HG03039 (cell line): Measurements from ENCODE around the gene RIC1.
"Not testable (repeated sequence)": the region's sequence is repeated elsewhere in the genome, so short reads cannot be mapped to it uniquely, and the experiment has no call there.

Source experiments
- ATAC-seq: cut with Tn5 transposase; IDR thresholded peaks from one replicate; pipeline ENCODE4 v1.9.1; 2021; ENCODE audit warnings: mild to moderate bottlenecking, moderate library complexity; ENCODE audit not compliant: unreplicated experiment

The RIC1 gene

GRCh38 chr9:5720151-5720550 is 91.2 kb downstream of the RIC1 start:
- no peak for ATAC-seq

GRCh38 chr9:5721279-5722087 is 92.6 kb downstream of the RIC1 start:
- ATAC-seq, result no peak

- not testable (repeated sequence) for ATAC-seq
Observed at GRCh38 chr9:5722679-5723078, 93.8 kb downstream of the RIC1 start.

GRCh38 chr9:5735072-5735471 is 106.2 kb downstream of the RIC1 start:
- no peak for ATAC-seq

GRCh38 chr9:5736563-5737346 is 107.8 kb downstream of the RIC1 start:
- no peak for ATAC-seq

GRCh38 chr9:5743109-5743508 is 114.2 kb downstream of the RIC1 start:
- ATAC-seq, result no peak

- ATAC-seq, result no peak
Observed at GRCh38 chr9:5748438-5748837, 119.5 kb downstream of the RIC1 start.

- ATAC-seq, result no peak
Observed at GRCh38 chr9:5749306-5749705, 120.4 kb downstream of the RIC1 start.

- ATAC-seq, result no peak
Observed at GRCh38 chr9:5750569-5750968, 121.7 kb downstream of the RIC1 start.

- no peak for ATAC-seq
Observed at GRCh38 chr9:5756633-5757032, 127.7 kb downstream of the RIC1 start.

GRCh38 chr9:5760338-5760737 is 131.4 kb downstream of the RIC1 start:
- no peak for ATAC-seq

- ATAC-seq, result no peak
Observed at GRCh38 chr9:5762421-5762820, 133.5 kb downstream of the RIC1 start.

- peak; percentile 73 for ATAC-seq
Observed at GRCh38 chr9:5764130-5764868, 135.4 kb downstream of the RIC1 start.

- no peak for ATAC-seq
Observed at GRCh38 chr9:5767968-5768932, 139.3 kb downstream of the RIC1 start.

- ATAC-seq, result no peak
Observed at GRCh38 chr9:5773324-5773999, 144.6 kb downstream of the RIC1 start.

- no peak for ATAC-seq
Observed at GRCh38 chr9:5778805-5779204, 149.9 kb downstream of the RIC1 start.

GRCh38 chr9:5779705-5780218 is 150.9 kb downstream of the RIC1 start:
- not testable (repeated sequence) for ATAC-seq

GRCh38 chr9:5783420-5783819 is 154.5 kb downstream of the RIC1 start:
- ATAC-seq, result not testable (repeated sequence)

- no peak for ATAC-seq
Observed at GRCh38 chr9:5783982-5784381, 155.1 kb downstream of the RIC1 start.
